SU-DHL-6 (cell line): ENCODE measurements around the gene IFT20.

Experiments used
- EZH2phosphoT487 ChIP-seq: fragments of 200-600 bp; sonication (generic), shearing (Covaris generic); conservative IDR thresholded peaks from 2 replicates; pipeline ENCODE4 v1.6.1; 2018; ENCODE audit warnings: mild to moderate bottlenecking, antibody characterized with exemption, low read length, moderate library complexity, mixed read lengths
- TF ChIP-seq, protein P1 (sequence below): fragments of 200-600 bp; sonication (generic); IDR thresholded peaks from one replicate; pipeline ENCODE4 v1.5.1; 2017; ENCODE audit warnings: antibody characterized with exemption, mild to moderate bottlenecking, low read length, moderate library complexity; ENCODE audit not compliant: insufficient read depth, poor library complexity, severe bottlenecking

DNA sequence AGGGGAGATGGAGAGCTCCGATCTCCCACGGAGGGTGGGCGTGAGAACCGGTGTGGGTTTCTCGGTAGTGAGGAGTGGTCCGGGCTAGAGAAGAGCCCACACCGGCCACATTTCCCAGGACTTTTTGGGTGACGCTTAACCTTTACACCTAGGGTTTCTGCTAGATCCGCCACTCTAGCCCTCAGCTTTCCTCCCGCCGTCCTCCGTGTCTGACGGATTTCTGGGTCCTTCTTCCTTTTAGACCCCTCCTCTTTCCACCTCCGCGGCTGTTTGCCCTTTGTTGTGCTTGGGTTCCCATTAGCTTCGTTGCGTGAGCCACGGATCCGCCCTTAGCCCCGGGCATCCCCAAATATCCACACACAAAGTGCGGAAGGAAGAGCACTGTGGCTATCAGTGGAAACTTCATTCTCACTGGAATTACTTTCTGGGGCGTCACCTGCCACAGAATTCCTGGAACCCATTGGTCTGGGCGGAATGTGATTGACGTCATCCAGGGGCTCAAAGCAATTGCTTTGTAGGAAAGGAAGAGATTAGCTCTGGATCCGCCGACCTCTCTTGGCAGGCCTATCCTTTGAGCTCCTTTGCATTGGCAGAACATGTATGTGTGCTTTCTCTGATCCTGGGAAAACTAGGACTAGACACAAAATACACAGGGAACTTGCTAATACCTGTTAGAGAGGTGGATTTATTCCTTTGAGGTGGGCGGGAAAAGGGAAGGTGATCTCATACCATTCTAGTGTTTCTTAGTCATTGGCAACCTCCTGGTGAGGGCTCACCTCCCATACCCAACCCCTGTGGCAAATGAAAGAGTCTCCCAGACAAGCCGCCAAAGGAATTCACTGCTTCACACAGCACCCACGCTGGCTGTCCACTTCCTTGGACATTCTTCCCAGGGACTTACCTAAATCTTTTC is 943 bp upstream of the IFT20 start:
- TF ChIP-seq, protein P1, sequence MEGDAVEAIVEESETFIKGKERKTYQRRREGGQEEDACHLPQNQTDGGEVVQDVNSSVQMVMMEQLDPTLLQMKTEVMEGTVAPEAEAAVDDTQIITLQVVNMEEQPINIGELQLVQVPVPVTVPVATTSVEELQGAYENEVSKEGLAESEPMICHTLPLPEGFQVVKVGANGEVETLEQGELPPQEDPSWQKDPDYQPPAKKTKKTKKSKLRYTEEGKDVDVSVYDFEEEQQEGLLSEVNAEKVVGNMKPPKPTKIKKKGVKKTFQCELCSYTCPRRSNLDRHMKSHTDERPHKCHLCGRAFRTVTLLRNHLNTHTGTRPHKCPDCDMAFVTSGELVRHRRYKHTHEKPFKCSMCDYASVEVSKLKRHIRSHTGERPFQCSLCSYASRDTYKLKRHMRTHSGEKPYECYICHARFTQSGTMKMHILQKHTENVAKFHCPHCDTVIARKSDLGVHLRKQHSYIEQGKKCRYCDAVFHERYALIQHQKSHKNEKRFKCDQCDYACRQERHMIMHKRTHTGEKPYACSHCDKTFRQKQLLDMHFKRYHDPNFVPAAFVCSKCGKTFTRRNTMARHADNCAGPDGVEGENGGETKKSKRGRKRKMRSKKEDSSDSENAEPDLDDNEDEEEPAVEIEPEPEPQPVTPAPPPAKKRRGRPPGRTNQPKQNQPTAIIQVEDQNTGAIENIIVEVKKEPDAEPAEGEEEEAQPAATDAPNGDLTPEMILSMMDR = no peak
- no peak for TF ChIP-seq EZH2phosphoT487
